OCI-LY7 (cell line): ENCODE data around the gene TMEM217. TPM values are rescaled to one million over a fixed set of nuclear protein-coding genes. Genes with fewer than 3 reads are reported as not detected.
"Not testable (repeated sequence)": the region's sequence is repeated elsewhere in the genome, so short reads cannot be mapped to it uniquely, and the experiment has no call there.

Source experiments
- Bru-seq: library from RNA; stranded (reverse); fragments of 400-500 nt; gene quantifications from one replicate; lab custom pipeline; 2021; lab: Mats Ljungman, UMichigan
- BruChase-seq, 2 experiments: library from RNA; stranded (reverse); fragments of 400-500 nt; gene quantifications; one replicate each; lab custom pipeline; 2021; lab: Mats Ljungman, UMichigan
- BruUV-seq: library from RNA; stranded (reverse); fragments of 400-500 nt; replicated peaks from 2 replicates; lab custom pipeline; 2021; lab: Mats Ljungman, UMichigan
- CTCF ChIA-PET: fragments of 300-600 bp; sonication (Branson Sonifier 250); formaldehyde crosslinking; loops from one replicate; lab custom pipeline; 2022; ENCODE audit warnings: antibody characterized with exemption; ENCODE audit not compliant: unreplicated experiment; lab: Charles Lee
- POLR2A ChIA-PET: fragments of 300-600 bp; sonication (Branson Sonifier 250); formaldehyde crosslinking; loops from one replicate; lab custom pipeline; 2022; ENCODE audit warnings: antibody characterized with exemption; lab: Charles Lee
- DNase-seq: peaks from one replicate; pipeline ENCODE4 v3.0.0-alpha.2; 2015; ENCODE audit warnings: low spot score
- H2AFZ ChIP-seq: fragments of 200-600 bp; sonication (generic), shearing (Covaris generic); 2 replicates; pipeline ENCODE4 v1.6.1; 2014; ENCODE audit warnings: mild to moderate bottlenecking, antibody characterized with exemption, low read length, moderate library complexity
- H3K27ac ChIP-seq: fragments of 200-600 bp; sonication (generic); 2 replicates; pipeline ENCODE4 v1.5.1; 2014; ENCODE audit warnings: mixed run types, low read depth, mild to moderate bottlenecking, moderate library complexity, low read length, inconsistent platforms; ENCODE audit not compliant: poor library complexity, severe bottlenecking
- H3K36me3 ChIP-seq: fragments of 200-600 bp; sonication (generic); 2 replicates; pipeline ENCODE4 v1.6.1; 2014; ENCODE audit warnings: mild to moderate bottlenecking, antibody characterized with exemption, low read length, moderate library complexity, mixed read lengths; ENCODE audit not compliant: insufficient read depth
- H3K4me1 ChIP-seq: fragments of 200-600 bp; sonication (generic); 2 replicates; pipeline ENCODE4 v1.5.1; 2014; ENCODE audit warnings: mild to moderate bottlenecking, low read length; ENCODE audit not compliant: insufficient read depth, poor library complexity, severe bottlenecking
- H3K4me2 ChIP-seq: fragments of 200-600 bp; sonication (generic); 2 replicates; pipeline ENCODE4 v1.6.1; 2014; ENCODE audit warnings: mild to moderate bottlenecking, low read length
- H3K4me3 ChIP-seq: fragments of 200-600 bp; sonication (generic); 2 replicates; pipeline ENCODE4 v1.5.1; 2014; ENCODE audit warnings: mild to moderate bottlenecking, low read depth, low read length; ENCODE audit not compliant: poor library complexity, severe bottlenecking
- H3K79me2 ChIP-seq: fragments of 200-600 bp; sonication (generic); 2 replicates; pipeline ENCODE4 v1.6.1; 2016; ENCODE audit warnings: low read depth, mild to moderate bottlenecking, low read length, moderate library complexity, mixed read lengths; ENCODE audit not compliant: insufficient read depth
- H3K9me2 ChIP-seq: fragments of 200-600 bp; sonication (generic); 2 replicates; pipeline ENCODE4 v1.6.1; 2016; ENCODE audit warnings: mild to moderate bottlenecking, low read length, mixed read lengths; ENCODE audit not compliant: insufficient read depth
- H3K9me3 ChIP-seq: fragments of 200-600 bp; sonication (generic); 2 replicates; pipeline ENCODE4 v1.6.1; 2014; ENCODE audit warnings: mild to moderate bottlenecking, mixed run types, low read length, mixed read lengths
- H4K20me1 ChIP-seq: fragments of 200-600 bp; sonication (generic); 2 replicates; pipeline ENCODE4 v1.6.1; 2014; ENCODE audit warnings: mild to moderate bottlenecking, antibody characterized with exemption, low read length, moderate library complexity, mixed read lengths; ENCODE audit not compliant: insufficient read depth
- CTCF ChIP-seq: fragments of 200-600 bp; sonication (generic); conservative IDR thresholded peaks from 2 replicates; pipeline ENCODE4 v1.5.1; 2014; ENCODE audit warnings: mild to moderate bottlenecking, antibody characterized with exemption, low read length, moderate library complexity, mixed read lengths
- EZH2phosphoT487 ChIP-seq: fragments of 200-600 bp; sonication (generic); IDR thresholded peaks from 2 replicates; pipeline ENCODE4 v1.6.1; 2018; ENCODE audit warnings: low read depth, borderline replicate concordance, mild to moderate bottlenecking, mixed run types, antibody characterized with exemption, low read length, moderate library complexity, mixed read lengths
- intact Hi-C: fragments of 100-400 bp; cut with micrococcal nuclease; formaldehyde crosslinking; loops from one replicate; pipeline ENCODE4 v1.10.0; 2022; ENCODE audit not compliant: unreplicated experiment
- long read RNA-seq: library from polyadenylated mRNA; stranded (forward); transcript quantifications from one replicate; pipeline ENCODE4 v2.0.0, GENCODE V29; 2022
- total RNA-seq, 2 experiments: library from RNA; depleted of rRNA in 1 of 2; stranded (reverse); fragments of >200 nt in 1 of 2; shearing (Covaris generic) in 1 of 2; gene quantifications; 2 replicates each; pipeline ENCODE4 v1.2.3, GENCODE V29; 2014 to 2022

TMEM217 gene
- total RNA-seq (2014; rRNA removed; shearing (Covaris generic)) (not detected in 2 replicates), total RNA-seq (2022) (0.34 TPM in 1 of 2 replicates, not detected in the other), Bru-seq, nascent RNA (percentile 28 among the genes with signal in this experiment), BruChase-seq, experiment 1, labeled RNA remaining after a 6-hour chase (percentile 30 among the genes with signal in this experiment), BruChase-seq, experiment 2, labeled RNA remaining after a 2-hour chase (percentile 37 among the genes with signal in this experiment)
- long read RNA-seq = 0 reads

GRCh38 chr6:37257634-37258404, at the start of gene TMEM217, which contains the start of gene TBC1D22B:
TMEM217 (minus strand) TSS chr6:37258144; CDS start chr6:37219030, 39,114 bp downstream.
TBC1D22B (plus strand) TSS chr6:37257772; CDS start chr6:37257918, 146 bp downstream.
- H3K9me3 ChIP-seq = no peaks in the 10 kb centered on the region
- H3K27ac ChIP-seq = no peak within 1 kb of the TSS
- intact Hi-C loops = no loop called here
- no TSS peak for BruUV-seq
- H4K20me1 ChIP-seq = peaks cover 5% of the 10 kb centered on the region; the same call in 1 of the 2 replicates
- no peak for TF ChIP-seq EZH2phosphoT487
- no peak for TF ChIP-seq CTCF
- DNase-seq = peak; percentile 94
- H3K9me2 ChIP-seq = no peaks in the 10 kb centered on the region
- peak within 1 kb of the TSS; percentile 81 for H3K4me2 ChIP-seq
- H2AFZ ChIP-seq = peak within 1 kb of the TSS; percentile 94
- ChIA-PET CTCF (interaction anchor here (0.5 to 0.6 kb wide), 3 partner anchors 129 to 239 kb away, joined by 3 read pairs; no protein-coding TSS in a partner anchor), POLR2A (interaction anchor here (0.6 to 1.2 kb wide), 6 partner anchors 8 to 674 kb away, joined by 3 to 4 read pairs (median 3); partner anchors contain the start of gene MTCH1)
- peaks cover 23% of the 10 kb centered on the region; the same call in 1 of the 2 replicates for H3K79me2 ChIP-seq
- H3K4me3 ChIP-seq = peak within 1 kb of the TSS; percentile 97
- H3K36me3 ChIP-seq = no peaks in the 10 kb centered on the region
- H3K4me1 ChIP-seq = peaks cover 27% of the 10 kb centered on the region

GRCh38 chr6:37307484-37307883, 49.5 kb upstream of the TMEM217 start:
- intact Hi-C loops, H3K4me2 ChIP-seq, BruUV-seq, H2AFZ ChIP-seq, DNase-seq, CTCF ChIA-PET, H3K79me2 ChIP-seq, H3K27ac ChIP-seq, H3K9me3 ChIP-seq, H3K36me3 ChIP-seq, H3K9me2 ChIP-seq, H4K20me1 ChIP-seq, H3K4me3 ChIP-seq, H3K4me1 ChIP-seq: not testable (repeated sequence)
- POLR2A ChIA-PET = interaction anchor here (0.7 to 0.8 kb wide), 2 partner anchors 31 to 166 kb away, joined by 3 to 4 read pairs; no protein-coding TSS in a partner anchor

GRCh38 chr6:37306624-37307222, 48.8 kb upstream of the TMEM217 start:
- CTCF ChIA-PET = no interaction called here
- peaks cover 5% of the 10 kb centered on the region; the same call in 1 of the 2 replicates for H3K36me3 ChIP-seq
- POLR2A ChIA-PET = no interaction called here
- H3K27ac ChIP-seq = no peak overlapping the region
- no peak overlapping the region for H3K4me2 ChIP-seq
- no peaks in the 10 kb centered on the region for H3K9me3 ChIP-seq
- no peaks in the 10 kb centered on the region for H3K79me2 ChIP-seq
- no peak overlapping the region for H3K4me3 ChIP-seq
- intact Hi-C loops = no loop called here
- H2AFZ ChIP-seq = no peak overlapping the region
- no peak for TF ChIP-seq EZH2phosphoT487
- 0 out of 2 replicates have a peak, but pooled peaks have one; percentile 14 for TF ChIP-seq CTCF
- no peaks in the 10 kb centered on the region for H3K9me2 ChIP-seq
- H4K20me1 ChIP-seq = no peaks in the 10 kb centered on the region
- no TSS peak for BruUV-seq
- no peak for DNase-seq
- H3K4me1 ChIP-seq = no peaks in the 10 kb centered on the region
